Vagina (tissue), 2 donors: ENCODE results near the gene PHACTR2. TPM values are rescaled to one million over a fixed set of nuclear protein-coding genes. Genes with fewer than 3 reads are reported as not detected.
"Not testable (repeated sequence)": the region's sequence is repeated elsewhere in the genome, so short reads cannot be mapped to it uniquely, and the experiment has no call there.

Source experiments
- DNase-seq, 2 donors: peaks; one replicate each; pipeline ENCODE4 v3.0.0-alpha.2; 2017; ENCODE audit errors: extremely low spot score in 2 of 2
- H3K27ac ChIP-seq: fragments of 200-600 bp; sonication (generic); one replicate; pipeline ENCODE4 v1.5.1; 2019
- H3K27me3 ChIP-seq: fragments of 200-600 bp; sonication (generic); one replicate; pipeline ENCODE4 v1.5.1; 2019
- H3K36me3 ChIP-seq, 2 donors: fragments of 200-600 bp; sonication (generic); one replicate each; pipeline ENCODE4 v1.5.1; 2017 to 2019
- H3K4me1 ChIP-seq: fragments of 200-600 bp; sonication (generic); one replicate; pipeline ENCODE4 v1.5.1; 2019
- H3K4me3 ChIP-seq, 2 donors: fragments of 200-600 bp; sonication (generic); 1 replicate in 1 of 2; 2 replicates in 1 of 2; pipeline ENCODE4 v1.5.1; 2016 to 2019
- H3K9me3 ChIP-seq: fragments of 200-600 bp; sonication (generic); one replicate; pipeline ENCODE4 v1.5.1; 2019
- CTCF ChIP-seq, 3 experiments: fragments of 450-650 bp in 2 of 3; fragments of 200-600 bp in 1 of 3; sonication (generic) in 1 of 3; IDR thresholded peaks; one replicate each; pipeline ENCODE4 v1.5.1; 2017 to 2019; ENCODE audit warnings: antibody characterized with exemption in 3 of 3, mild to moderate bottlenecking in 2 of 3, moderate library complexity in 2 of 3
- POLR2A ChIP-seq, 2 donors: fragments of 450-650 bp; IDR thresholded peaks; one replicate each; pipeline ENCODE4 v1.6.1; 2017; ENCODE audit warnings: antibody characterized with exemption in 2 of 2, mild to moderate bottlenecking in 2 of 2, moderate library complexity in 2 of 2
- POLR2AphosphoS5 ChIP-seq, 2 donors: sonication (generic); formaldehyde crosslinking; IDR thresholded peaks; one replicate each; pipeline ENCODE4 v1.9.0; 2017; ENCODE audit warnings: antibody characterized with exemption in 2 of 2, mild to moderate bottlenecking in 2 of 2, low read depth in 1 of 2; ENCODE audit not compliant: insufficient read depth in 1 of 2
- intact Hi-C: fragments of 100-400 bp; cut with DNase I; formaldehyde crosslinking; loops from one replicate; pipeline ENCODE4 v1.15.1; 2023
- total RNA-seq: library from RNA; depleted of rRNA; stranded (reverse); fragments of >200 nt; gene quantifications from one replicate; pipeline ENCODE4 v1.2.3, GENCODE V29; 2016

PHACTR2 gene
- total RNA-seq, 1 donor from 2014 or later = 61.6 TPM

DNA sequence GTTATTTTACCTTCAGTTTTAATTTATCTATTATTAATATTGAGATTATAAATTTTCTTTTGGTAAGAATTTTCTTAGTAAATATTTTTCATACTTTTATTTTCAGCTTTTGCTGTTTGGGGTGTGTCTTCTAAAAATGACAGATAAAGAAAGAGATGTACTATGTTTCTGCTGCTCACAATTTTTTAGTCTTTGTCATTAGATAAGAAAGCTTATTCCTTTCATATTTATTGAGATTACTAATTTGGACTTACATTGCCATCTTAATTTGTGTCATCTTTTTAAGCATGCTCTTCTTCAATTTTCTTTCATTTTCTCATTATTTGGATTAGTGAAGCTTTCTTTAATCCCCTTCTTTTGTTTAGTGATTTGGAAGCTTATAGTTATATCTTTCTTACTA is 13.6 kb upstream of the PHACTR2 start:
- Histone ChIP-seq H3K27me3 (no peaks in the 10 kb centered on the region), H3K27ac (no peak overlapping the region), H3K9me3 (no peaks in the 10 kb centered on the region), H3K36me3 (no peaks in the 10 kb centered on the region), H3K4me1 (no peaks in the 10 kb centered on the region), H3K4me3 (no peak overlapping the region)
- TF ChIP-seq POLR2A (IDR thresholded peaks at IDR 0.05) (no peak), CTCF (IDR thresholded peaks at IDR 0.05) (no peak), POLR2AphosphoS5 (IDR thresholded peaks at IDR 0.05; ENCODE audit: insufficient read depth in 1 of 2, low read depth in 1 of 2) (no peak)
- intact Hi-C loops = no loop called here
- DNase-seq = no peak

GRCh38 chr6:143666007-143666406 is 11.8 kb upstream of the PHACTR2 start:
- DNase-seq, H3K4me1 ChIP-seq, intact Hi-C loops, H3K27ac ChIP-seq, H3K9me3 ChIP-seq, H3K36me3 ChIP-seq, H3K27me3 ChIP-seq, H3K4me3 ChIP-seq: not testable (repeated sequence)

DNA sequence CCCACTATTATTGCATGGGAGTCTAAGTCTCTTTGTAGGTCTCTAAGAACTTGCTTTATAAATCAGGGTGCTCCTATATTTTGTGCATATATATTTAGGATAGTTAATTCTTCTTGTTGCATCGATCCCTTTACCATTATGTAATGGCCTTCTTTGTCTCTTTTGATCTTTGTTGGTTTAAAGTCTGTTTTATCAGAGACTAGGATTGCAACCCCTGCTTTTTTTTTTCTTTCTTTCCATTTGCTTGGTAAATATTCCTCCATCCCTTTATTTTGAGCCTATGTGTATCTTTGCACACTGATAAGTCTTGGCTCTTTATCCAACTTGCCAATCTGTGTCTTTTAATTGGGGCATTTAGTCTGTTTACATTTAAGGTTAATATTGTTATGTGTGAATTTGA is 8.3 kb upstream of the PHACTR2 start:
- H3K4me3 ChIP-seq, H3K36me3 ChIP-seq, intact Hi-C loops, DNase-seq, H3K9me3 ChIP-seq, H3K27ac ChIP-seq, H3K27me3 ChIP-seq: not testable (repeated sequence)
- H3K4me1 ChIP-seq = peaks cover 19% of the 10 kb centered on the region

DNA sequence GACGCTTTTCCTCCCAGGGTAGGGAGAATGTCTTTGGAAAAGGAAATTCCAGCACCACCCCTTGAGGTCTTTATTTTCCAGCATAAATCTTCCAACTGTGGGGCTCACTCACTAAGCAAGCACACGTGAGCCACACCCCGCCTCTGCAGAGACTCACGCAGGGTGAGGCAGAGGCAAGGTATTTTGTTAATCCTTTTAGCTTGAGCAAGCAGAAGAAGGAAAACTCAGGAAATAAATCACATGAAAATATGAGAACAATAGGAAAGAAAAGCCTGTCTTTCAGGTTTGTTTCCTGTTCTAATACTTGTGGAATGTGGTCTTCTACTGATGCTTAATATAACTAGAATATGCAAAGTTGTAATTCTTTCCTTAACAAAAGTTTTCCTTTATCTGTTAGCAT is 4.1 kb upstream of the PHACTR2 start:
- Histone ChIP-seq H3K4me1 (peaks cover 42% of the 10 kb centered on the region), H3K27ac (peak overlapping the region; percentile 5)
- intact Hi-C loops = no loop called here

GRCh38 chr6:143674483-143675381 is 3.0 kb upstream of the PHACTR2 start:
- Histone ChIP-seq H3K27me3 (no peaks in the 10 kb centered on the region), H3K4me3 (no peak overlapping the region), H3K36me3 (no peaks in the 10 kb centered on the region), H3K27ac (peak overlapping the region; percentile 12), H3K4me1 (peaks cover 47% of the 10 kb centered on the region), H3K9me3 (no peaks in the 10 kb centered on the region)
- intact Hi-C loops = no loop called here
- TF ChIP-seq POLR2A (IDR thresholded peaks at IDR 0.05) = no peak
- TF ChIP-seq CTCF (IDR thresholded peaks at IDR 0.05) = no peak
- no peak for TF ChIP-seq POLR2AphosphoS5 (IDR thresholded peaks at IDR 0.05; ENCODE audit: insufficient read depth in 1 of 2, low read depth in 1 of 2)
- no peak for DNase-seq

More for the DNA sequence above, 4.1 kb upstream of the PHACTR2 start:
- DNase-seq = no peak
- Histone ChIP-seq H3K27me3 (no peaks in the 10 kb centered on the region), H3K4me3 (no peak overlapping the region), H3K36me3 (no peaks in the 10 kb centered on the region), H3K9me3 (no peaks in the 10 kb centered on the region)
- TF ChIP-seq POLR2AphosphoS5 (IDR thresholded peaks at IDR 0.05; ENCODE audit: insufficient read depth in 1 of 2, low read depth in 1 of 2) = peak in 1 of 2 donors; percentile 95
- TF ChIP-seq POLR2A (IDR thresholded peaks at IDR 0.05) = no peak

DNA sequence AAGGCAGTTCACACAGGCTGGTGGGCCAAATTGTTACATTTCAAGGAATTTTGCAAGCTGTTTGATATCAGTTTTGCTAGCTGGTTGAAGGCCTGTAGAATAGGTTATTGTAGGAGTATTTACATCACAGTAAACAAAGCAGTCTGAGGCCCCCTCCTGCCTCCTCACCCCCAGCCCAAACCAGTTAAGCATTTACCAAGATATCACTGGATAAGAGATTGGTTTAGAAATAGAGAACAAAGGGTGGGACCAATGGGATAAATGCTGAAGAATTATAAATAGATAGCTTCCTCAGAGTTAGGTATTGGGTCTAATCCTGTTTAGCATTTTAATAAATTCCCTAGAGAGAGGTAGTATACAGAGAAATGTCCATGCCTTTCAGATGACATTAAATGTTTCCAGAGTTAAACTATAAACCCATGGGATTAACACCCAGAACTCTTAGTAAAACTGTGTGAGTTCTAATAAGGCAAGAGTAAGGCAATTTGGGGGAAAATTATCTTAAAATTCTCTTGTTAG is 2.3 kb upstream of the PHACTR2 start:
- Histone ChIP-seq H3K27me3 (no peaks in the 10 kb centered on the region), H3K27ac (no peak overlapping the region), H3K4me1 (peaks cover 50% of the 10 kb centered on the region), H3K36me3 (no peaks in the 10 kb centered on the region), H3K4me3 (no peak overlapping the region), H3K9me3 (no peaks in the 10 kb centered on the region)
- no peak for DNase-seq
- intact Hi-C loops = no loop called here
- no peak for TF ChIP-seq POLR2AphosphoS5 (IDR thresholded peaks at IDR 0.05; ENCODE audit: insufficient read depth in 1 of 2, low read depth in 1 of 2)
- TF ChIP-seq CTCF (IDR thresholded peaks at IDR 0.05) = no peak
- TF ChIP-seq POLR2A (IDR thresholded peaks at IDR 0.05) = no peak
